HepG2 (cell line): Measurements from ENCODE around the gene WNK2. TPM values are rescaled to one million over a fixed set of nuclear protein-coding genes. Genes with fewer than 3 reads are reported as not detected.

Experiments
- GATAD1 ChIP-seq: IDR thresholded peaks from 2 replicates; pipeline ENCODE4 v1.6.1; 2016; ENCODE audit warnings: missing genetic modification reagents, missing compliant biosample characterization
- HNRNPK ChIP-seq: fragments of 200-400 bp; formaldehyde crosslinking; IDR thresholded peaks from 2 replicates; pipeline ENCODE4 v1.6.1; 2018; ENCODE audit warnings: low read length, low read depth, moderate library complexity, mild to moderate bottlenecking; ENCODE audit not compliant: poor library complexity, severe bottlenecking
- KDM1A ChIP-seq: IDR thresholded peaks from 2 replicates; pipeline ENCODE4 v1.6.1; 2016; ENCODE audit warnings: missing compliant biosample characterization
- KDM5A ChIP-seq: fragments of 200-600 bp; sonication (generic); IDR thresholded peaks from 2 replicates; pipeline ENCODE4 v1.7.0; 2018; ENCODE audit warnings: antibody characterized with exemption, mild to moderate bottlenecking, low read length, borderline replicate concordance
- LCORL ChIP-seq, 2 experiments: fragments of 450-650 bp in 1 of 2; sonication (generic) in 1 of 2; formaldehyde crosslinking in 1 of 2; IDR thresholded peaks; 2 replicates each; pipeline versions ENCODE4 v1.5.0 to v1.6.1; 2017 to 2020; ENCODE audit warnings: antibody characterized with exemption in 1 of 2, missing genetic modification reagents in 1 of 2
- MEIS1 ChIP-seq: sonication (generic); formaldehyde crosslinking; IDR thresholded peaks from 2 replicates; pipeline ENCODE4 v1.9.0; 2021; ENCODE audit warnings: mild to moderate bottlenecking, missing genetic modification reagents, moderate library complexity, borderline replicate concordance
- NFE2 ChIP-seq: sonication (generic); formaldehyde crosslinking; IDR thresholded peaks from 2 replicates; pipeline ENCODE4 v1.4.0; 2020; ENCODE audit warnings: missing genetic modification reagents
- PHF21A ChIP-seq: sonication (generic); formaldehyde crosslinking; IDR thresholded peaks from 2 replicates; pipeline ENCODE4 v1.5.0; 2020; ENCODE audit warnings: mild to moderate bottlenecking, missing genetic modification reagents
- RFX1 ChIP-seq: fragments of 450-650 bp; IDR thresholded peaks from 2 replicates; pipeline ENCODE4 v1.6.1; 2017
- SIX1 ChIP-seq: sonication (generic); formaldehyde crosslinking; IDR thresholded peaks from 2 replicates; pipeline ENCODE4 v1.4.0; 2020; ENCODE audit warnings: missing genetic modification reagents, borderline replicate concordance
- STAG1 ChIP-seq: sonication (generic); formaldehyde crosslinking; IDR thresholded peaks from 2 replicates; pipeline ENCODE4 v1.4.0; 2020; ENCODE audit warnings: missing genetic modification reagents
- THAP9 ChIP-seq: sonication (generic); formaldehyde crosslinking; IDR thresholded peaks from 2 replicates; pipeline ENCODE4; 2020; ENCODE audit warnings: missing genetic modification reagents, mild to moderate bottlenecking, borderline replicate concordance
- ZFP90 ChIP-seq: sonication (generic); formaldehyde crosslinking; IDR thresholded peaks from 2 replicates; pipeline ENCODE4 v1.8.0; 2022; ENCODE audit warnings: missing genetic modification reagents, mild to moderate bottlenecking, inconsistent platforms, borderline replicate concordance
- ZNF24 ChIP-seq: fragments of 450-650 bp; IDR thresholded peaks from 2 replicates; pipeline ENCODE4 v1.6.1; 2017; ENCODE audit warnings: antibody characterized with exemption, mild to moderate bottlenecking
- ZNF343 ChIP-seq: sonication (generic); formaldehyde crosslinking; IDR thresholded peaks from 2 replicates; pipeline ENCODE4 v1.4.0; 2020; ENCODE audit warnings: mild to moderate bottlenecking, missing genetic modification reagents
- ZNF530 ChIP-seq: sonication (generic); formaldehyde crosslinking; IDR thresholded peaks from 2 replicates; pipeline ENCODE4 v1.5.0; 2020; ENCODE audit warnings: low read depth, mild to moderate bottlenecking, missing genetic modification reagents
- ZNF782 ChIP-seq: sonication (generic); formaldehyde crosslinking; IDR thresholded peaks from 2 replicates; pipeline ENCODE4 v1.4.0; 2020; ENCODE audit warnings: missing genetic modification reagents, mild to moderate bottlenecking, borderline replicate concordance
- ZNF878 ChIP-seq: sonication (generic); formaldehyde crosslinking; IDR thresholded peaks from 2 replicates; pipeline ENCODE4 v1.8.1; 2023; ENCODE audit warnings: mild to moderate bottlenecking, missing genetic modification reagents, moderate library complexity
- ZSCAN5A ChIP-seq: sonication (generic); formaldehyde crosslinking; IDR thresholded peaks from 2 replicates; pipeline ENCODE4 v1.8.0; 2022; ENCODE audit warnings: mild to moderate bottlenecking, missing genetic modification reagents, borderline replicate concordance
- polyA plus RNA-seq, 8 experiments: library from polyadenylated mRNA; depleted of rRNA in 3 of 8; stranded (reverse) in 7 of 8; unstranded in 1 of 8; fragments of >200 nt; fragmentation: Illumina TruSeq in 4 of 8; extraction: Trizol in 4 of 8; gene quantifications; 2 replicates each; pipeline versions ENCODE4 v1.2.1 to v1.2.3, GENCODE V29; 2011 to 2016; ENCODE audit warnings: low read depth in 4 of 8, missing spikeins in 1 of 8, mixed read lengths in 1 of 8; ENCODE audit not compliant: insufficient read depth in 1 of 8
- total RNA-seq, 5 experiments: library from RNA; depleted of rRNA; stranded (reverse); fragments of >200 nt; fragmentation: Illumina TruSeq; extraction: Trizol; gene quantifications; 2 replicates each; pipeline ENCODE4 v1.2.3, GENCODE V29; 2016; ENCODE audit warnings: low read depth in 1 of 5
- TF ChIP-seq, protein P1 (sequence below), 2 experiments: sonication (generic) in 1 of 2; formaldehyde crosslinking in 1 of 2; IDR thresholded peaks; 2 replicates each; pipeline versions ENCODE4 v1.5.1 to v1.6.1; 2011 to 2020; ENCODE audit warnings: borderline replicate concordance in 1 of 2, low read depth in 1 of 2, low read length in 1 of 2, mild to moderate bottlenecking in 1 of 2, missing genetic modification reagents in 1 of 2, moderate library complexity in 1 of 2
- TF ChIP-seq, protein P2 (sequence below): conservative IDR thresholded peaks from 2 replicates; pipeline ENCODE4 v1.6.1; 2018; ENCODE audit warnings: missing genetic modification reagents

The WNK2 gene
- total and polyA plus RNA-seq, 2 of the 13 experiments (the other 11 are each of a cell fraction or from before 2014, with no cell fraction given) = 10.5 to 12.0 TPM

GRCh38 chr9:93299418-93300174 is 115.7 kb downstream of the WNK2 start (continued):
- TF ChIP-seq GATAD1 (CRISPR knock-in tag) (peak; percentile 32; the same call in 1 of the 2 replicates), ZSCAN5A (CRISPR knock-in tag) (peak; percentile 83), NFE2 (CRISPR knock-in tag) (no peak), MEIS1 (CRISPR knock-in tag) (no peak), LCORL (IDR thresholded peaks at IDR 0.05) (no peak), LCORL (CRISPR knock-in tag; IDR thresholded peaks at IDR 0.05) (peak; percentile 92), ZFP90 (CRISPR knock-in tag) (no peak; the same call in 1 of the 2 replicates), ZNF878 (peak; percentile 71; the same call in 1 of the 2 replicates), RFX1 (no peak), ZNF24 (no peak), PHF21A (CRISPR knock-in tag) (peak; percentile 88), KDM1A (no peak), ZNF530 (CRISPR knock-in tag) (no peak), THAP9 (CRISPR knock-in tag) (no peak), STAG1 (CRISPR knock-in tag) (peak; percentile 18; the same call in 1 of the 2 replicates), KDM5A (no peak), ZNF343 (0 out of 2 replicates have a peak, but pooled peaks have one; percentile 7), SIX1 (no peak), HNRNPK (no peak), ZNF782 (CRISPR knock-in tag) (peak; percentile 10; the same call in 1 of the 2 replicates)
- TF ChIP-seq, protein P1, sequence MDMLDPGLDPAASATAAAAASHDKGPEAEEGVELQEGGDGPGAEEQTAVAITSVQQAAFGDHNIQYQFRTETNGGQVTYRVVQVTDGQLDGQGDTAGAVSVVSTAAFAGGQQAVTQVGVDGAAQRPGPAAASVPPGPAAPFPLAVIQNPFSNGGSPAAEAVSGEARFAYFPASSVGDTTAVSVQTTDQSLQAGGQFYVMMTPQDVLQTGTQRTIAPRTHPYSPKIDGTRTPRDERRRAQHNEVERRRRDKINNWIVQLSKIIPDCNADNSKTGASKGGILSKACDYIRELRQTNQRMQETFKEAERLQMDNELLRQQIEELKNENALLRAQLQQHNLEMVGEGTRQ (IDR thresholded peaks at IDR 0.05; ENCODE audit: low read depth, low read length) = no peak
- TF ChIP-seq, protein P1 (CRISPR knock-in tag; IDR thresholded peaks at IDR 0.05; ENCODE audit: borderline replicate concordance) = no peak; the same call in 1 of the 2 replicates
- TF ChIP-seq, protein P2, sequence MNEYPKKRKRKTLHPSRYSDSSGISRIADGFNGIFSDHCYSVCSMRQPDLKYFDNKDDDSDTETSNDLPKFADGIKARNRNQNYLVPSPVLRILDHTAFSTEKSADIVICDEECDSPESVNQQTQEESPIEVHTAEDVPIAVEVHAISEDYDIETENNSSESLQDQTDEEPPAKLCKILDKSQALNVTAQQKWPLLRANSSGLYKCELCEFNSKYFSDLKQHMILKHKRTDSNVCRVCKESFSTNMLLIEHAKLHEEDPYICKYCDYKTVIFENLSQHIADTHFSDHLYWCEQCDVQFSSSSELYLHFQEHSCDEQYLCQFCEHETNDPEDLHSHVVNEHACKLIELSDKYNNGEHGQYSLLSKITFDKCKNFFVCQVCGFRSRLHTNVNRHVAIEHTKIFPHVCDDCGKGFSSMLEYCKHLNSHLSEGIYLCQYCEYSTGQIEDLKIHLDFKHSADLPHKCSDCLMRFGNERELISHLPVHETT (CRISPR knock-in tag) = 0 out of 2 replicates have a peak, but pooled peaks have one; percentile 28
